GM18508 (cell line): ENCODE data around the gene OR9A4.
"Not testable (repeated sequence)": the region's sequence is repeated elsewhere in the genome, so short reads cannot be mapped to it uniquely, and the experiment has no call there.

Experiments
- ATAC-seq: cut with Tn5 transposase; IDR thresholded peaks from one replicate; pipeline ENCODE4 v1.9.1; 2021; ENCODE audit warnings: moderate number of reproducible peaks; ENCODE audit not compliant: insufficient read depth, unreplicated experiment

OR9A4 gene, protein sequence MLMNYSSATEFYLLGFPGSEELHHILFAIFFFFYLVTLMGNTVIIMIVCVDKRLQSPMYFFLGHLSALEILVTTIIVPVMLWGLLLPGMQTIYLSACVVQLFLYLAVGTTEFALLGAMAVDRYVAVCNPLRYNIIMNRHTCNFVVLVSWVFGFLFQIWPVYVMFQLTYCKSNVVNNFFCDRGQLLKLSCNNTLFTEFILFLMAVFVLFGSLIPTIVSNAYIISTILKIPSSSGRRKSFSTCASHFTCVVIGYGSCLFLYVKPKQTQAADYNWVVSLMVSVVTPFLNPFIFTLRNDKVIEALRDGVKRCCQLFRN

DNA sequence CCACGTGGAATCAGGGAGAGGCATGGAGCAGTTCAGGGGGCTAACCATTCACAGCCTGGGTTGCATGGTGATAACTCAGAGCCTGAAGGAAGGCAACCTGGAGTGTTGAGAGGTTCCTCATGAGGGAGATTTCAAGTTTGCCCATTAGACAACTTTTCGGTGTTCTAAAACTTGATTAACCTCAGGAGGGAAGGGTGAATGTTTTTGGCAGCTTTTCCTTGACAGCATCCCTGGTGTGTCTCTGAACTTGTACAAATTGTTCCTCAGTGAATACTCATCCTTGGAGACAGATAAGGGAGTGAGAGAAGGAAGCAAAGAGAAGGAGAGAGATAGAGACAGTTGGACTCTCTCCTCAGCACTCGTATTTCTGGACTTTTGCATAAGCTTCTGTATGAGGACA is at the start of gene OR9A4:
Gene OR9A4, plus strand, starts transcription at position 301 of the 400 bp plus-strand sequence. CDS start 2,477 bp downstream, outside the sequence.
- ATAC-seq, result no peak

DNA sequence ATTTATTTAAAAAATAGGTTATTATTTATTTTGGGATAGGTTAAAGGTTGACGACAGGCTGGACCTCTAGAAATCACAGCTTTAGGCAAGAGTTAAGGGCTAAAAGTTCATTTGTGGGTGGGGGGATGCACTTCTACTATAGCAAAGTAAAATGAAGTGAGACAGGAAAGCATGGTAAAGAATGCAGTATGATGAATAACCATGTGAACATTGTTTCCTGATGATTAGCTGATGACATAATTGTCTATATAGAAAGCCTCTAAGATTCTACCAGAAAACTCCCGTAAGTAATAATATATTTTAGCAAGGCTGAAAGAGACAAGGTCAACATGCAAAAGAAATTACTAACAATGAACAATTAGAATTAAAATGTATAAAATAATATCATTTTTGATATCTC is 49.2 kb upstream of the OR9A4 start:
- ATAC-seq, result no peak

DNA sequence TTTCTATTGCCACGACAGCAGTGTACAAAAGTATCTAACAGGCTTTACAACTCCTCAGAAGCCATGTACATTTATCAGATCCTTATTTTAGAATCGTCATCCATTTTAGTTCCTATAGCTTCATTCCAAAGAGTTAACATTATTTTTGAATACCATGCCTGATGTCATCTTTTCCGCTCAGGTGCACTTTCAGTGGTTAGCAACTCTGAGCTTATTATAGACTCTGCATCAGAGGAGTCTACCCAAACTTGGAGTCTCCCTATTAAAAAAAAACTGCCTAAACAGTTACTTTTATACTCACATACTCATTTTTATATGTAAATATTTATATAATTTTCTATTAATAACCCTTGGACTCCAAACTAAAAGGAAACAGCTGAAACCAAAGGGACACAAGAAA is 43.3 kb upstream of the OR9A4 start:
- ATAC-seq, result no peak

DNA sequence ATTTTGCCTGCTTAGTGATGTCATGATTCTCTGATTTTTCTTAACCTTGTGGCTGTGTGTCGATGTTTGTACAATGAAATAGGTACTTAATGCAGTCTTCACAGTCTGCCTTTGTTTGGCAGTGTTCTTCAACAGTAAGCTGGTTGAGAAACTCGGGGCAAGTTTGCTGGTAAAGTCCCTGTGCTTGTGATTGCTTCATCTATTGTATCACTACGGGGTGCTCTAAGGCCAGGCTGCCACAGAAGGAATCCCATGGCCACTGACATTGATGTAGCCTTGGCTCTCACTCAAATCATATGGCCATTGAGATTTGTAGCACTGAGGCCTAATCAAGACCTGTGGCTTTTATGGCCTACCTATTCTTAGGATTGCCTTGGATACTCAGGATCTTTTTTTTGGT is 41.4 kb upstream of the OR9A4 start:
- no peak for ATAC-seq

DNA sequence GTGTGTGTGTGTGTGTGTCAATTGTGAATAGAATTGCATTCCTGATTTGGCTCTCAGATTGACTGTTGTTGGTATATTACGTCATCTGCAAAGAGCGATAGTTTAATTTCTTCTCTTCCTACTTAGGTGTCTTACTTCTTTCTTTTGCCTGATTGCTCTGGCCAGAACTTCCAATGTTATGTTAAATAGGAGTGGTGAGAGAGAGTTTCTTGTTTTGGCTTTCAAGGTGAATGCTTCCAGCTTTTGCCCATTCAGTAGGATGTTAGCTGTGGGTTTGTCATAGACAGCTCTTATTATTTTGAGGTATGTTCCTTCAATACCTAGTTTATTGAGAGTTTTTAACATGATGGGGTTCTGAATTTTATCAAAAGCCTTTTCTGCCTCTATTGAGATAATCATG is 40.7 kb upstream of the OR9A4 start:
- ATAC-seq, result no peak

DNA sequence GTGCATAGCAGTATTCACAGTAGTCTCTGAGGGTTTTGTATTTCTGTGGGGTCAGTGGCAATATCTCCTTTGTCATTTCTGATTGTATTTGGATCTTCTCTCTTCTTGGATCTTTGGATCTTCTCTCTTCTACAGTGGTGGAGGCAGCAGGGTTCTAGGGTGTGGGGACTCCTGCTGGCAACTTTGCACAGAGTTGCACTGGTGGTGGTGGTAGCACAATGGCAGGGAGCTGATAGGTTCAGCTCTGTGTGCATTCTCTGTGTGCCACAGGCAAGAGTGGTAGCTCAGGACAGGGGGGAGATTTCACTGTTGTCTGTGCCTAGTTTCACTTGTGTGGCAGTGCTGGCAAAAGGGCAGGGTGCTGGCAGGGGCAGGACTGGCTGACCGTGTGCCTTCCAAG is 39.8 kb upstream of the OR9A4 start:
- no peak for ATAC-seq

DNA sequence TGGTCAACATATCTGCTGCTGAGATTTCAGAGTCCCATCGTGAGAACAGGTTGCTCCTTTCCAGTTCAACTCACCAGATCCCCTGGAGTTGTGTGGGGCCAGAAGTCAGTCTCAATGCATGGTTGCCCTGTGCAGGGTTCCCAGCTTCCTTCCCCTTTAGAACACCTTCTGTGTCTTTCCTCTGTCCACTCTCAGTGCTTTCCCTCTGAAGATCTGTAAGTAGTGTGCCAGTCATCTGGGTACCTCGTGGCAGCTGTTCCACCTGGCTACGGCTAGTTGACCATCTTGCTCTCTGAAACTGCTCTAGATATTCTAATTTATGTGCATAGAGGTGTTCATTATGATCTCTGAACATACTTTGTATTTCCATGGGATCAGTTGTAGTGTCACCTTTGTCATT is 38.8 kb upstream of the OR9A4 start:
- ATAC-seq, result no peak

DNA sequence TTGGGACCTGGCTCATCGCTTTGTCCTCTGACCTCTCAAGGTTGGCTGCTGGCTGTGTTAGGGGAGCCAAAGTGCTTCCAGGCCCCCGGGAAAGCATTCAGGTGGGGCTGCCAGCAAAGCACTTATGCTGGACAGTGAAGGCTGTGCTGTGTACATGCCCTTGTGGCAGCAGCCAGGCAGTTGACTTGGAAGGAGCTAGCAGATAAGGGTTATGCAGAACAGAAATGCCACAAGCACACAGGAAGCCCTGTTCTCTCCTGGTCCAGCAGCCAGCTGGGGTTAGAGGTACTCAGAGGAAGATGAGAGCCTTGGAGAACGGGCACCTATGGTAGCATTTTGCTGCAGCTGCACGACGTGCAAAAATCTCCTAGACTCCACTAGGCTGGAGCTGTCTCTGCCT is 35.2 kb upstream of the OR9A4 start:
- no peak for ATAC-seq

DNA sequence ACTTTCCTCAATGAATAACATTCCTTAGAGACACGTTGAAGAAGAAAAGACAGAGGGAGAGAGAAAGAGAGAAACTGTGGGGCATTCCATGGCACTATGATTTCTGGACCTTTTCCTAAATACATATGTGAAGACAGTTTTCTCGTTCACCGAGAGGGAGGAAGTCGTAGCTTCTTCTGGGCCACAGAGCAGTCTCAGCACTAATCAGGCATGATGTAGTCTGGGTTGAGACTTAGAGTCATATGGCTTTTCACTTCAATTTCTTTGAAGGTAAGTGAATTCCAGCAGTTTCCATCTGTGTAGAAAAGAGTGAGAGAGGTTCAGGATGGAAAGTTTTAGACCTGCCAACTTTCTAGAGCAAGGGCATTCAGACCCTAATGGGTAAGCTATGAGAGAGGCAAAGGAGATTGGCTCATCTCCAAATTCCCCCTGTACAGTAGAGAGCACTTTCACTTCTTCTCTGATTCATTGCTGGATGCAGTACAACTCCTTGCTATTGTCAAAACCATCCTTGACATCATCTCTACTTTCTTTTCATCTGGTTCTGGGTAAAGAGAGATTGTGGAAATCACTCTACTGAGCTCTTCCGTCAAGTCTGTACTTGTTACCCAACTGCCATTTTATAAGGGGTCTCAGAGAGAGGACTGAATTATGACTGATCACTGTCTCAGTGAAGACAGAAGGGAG is 31.5 kb upstream of the OR9A4 start:
- peak; percentile 83 for ATAC-seq

DNA sequence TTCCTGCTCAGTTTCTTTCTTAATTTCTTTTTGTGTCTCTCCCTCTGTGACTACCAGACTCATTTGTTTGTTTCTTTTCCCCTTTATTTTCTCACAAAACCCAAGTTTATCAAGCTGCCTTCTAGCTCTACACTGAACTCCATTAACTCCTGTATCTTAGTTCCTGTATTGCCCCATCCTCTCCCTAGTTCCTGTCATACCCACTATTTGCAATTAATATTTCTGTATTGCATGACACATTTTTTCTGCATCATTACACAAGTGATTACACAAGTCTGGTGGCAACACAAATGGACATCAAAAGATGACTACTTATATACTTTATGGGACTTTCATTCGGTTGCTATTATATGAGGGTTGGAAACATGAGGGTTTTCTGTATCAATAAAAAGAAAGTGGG is 26.9 kb upstream of the OR9A4 start:
- no peak for ATAC-seq

DNA sequence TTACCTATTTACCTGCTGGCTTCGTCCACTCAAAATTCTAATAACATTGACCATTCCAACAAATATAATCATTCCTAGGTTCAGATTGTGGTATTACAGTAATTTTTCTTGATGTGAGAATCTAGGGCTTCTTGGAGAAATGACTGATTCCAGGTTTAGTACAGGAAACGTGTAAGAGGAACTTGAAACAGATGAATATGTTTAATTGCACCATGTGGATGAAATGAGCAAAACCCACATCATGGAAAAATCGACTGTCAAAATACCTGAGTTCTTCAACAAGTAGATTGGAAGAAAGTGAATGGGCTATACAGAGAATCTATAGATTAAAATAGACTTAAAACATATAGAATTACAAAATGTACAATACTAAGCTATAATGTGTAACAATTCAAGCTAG is 24.9 kb upstream of the OR9A4 start:
- ATAC-seq, result no peak

DNA sequence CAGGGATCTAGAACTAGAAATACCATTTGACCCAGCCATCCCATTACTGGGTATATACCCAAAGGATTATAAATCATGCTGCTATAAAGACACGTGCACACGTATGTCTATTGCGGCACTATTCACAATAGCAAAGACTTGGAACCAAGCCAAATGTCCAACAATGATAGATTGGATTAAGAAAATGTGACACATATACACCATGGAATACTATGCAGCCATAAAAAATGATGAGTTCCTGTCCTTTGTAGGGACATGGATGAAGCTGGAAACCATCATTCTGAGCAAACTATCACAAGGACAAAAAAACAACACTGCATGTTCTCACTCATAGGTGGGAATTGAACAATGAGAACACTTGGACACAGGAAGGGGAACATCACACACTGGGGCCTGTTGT is 16.8 kb upstream of the OR9A4 start:
- ATAC-seq, result not testable (repeated sequence)

DNA sequence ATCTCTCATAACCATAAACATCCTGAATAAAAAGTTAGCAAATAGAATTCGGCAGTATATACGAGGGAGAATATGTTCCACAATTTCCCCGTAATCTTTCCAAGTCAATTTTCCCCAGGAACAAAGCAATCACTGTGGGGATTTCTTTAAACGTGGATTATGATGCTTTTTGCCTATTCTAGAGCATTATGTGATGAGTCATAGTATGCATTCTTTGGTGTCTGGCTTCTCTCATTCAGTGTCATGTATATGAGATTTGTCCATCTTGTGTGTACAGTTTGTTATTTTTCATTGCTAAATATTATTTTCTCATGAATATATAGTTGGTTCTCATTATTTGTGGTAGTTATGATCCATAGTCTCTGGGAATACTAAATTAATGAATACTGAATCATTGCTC is 9.9 kb upstream of the OR9A4 start:
- no peak for ATAC-seq

DNA sequence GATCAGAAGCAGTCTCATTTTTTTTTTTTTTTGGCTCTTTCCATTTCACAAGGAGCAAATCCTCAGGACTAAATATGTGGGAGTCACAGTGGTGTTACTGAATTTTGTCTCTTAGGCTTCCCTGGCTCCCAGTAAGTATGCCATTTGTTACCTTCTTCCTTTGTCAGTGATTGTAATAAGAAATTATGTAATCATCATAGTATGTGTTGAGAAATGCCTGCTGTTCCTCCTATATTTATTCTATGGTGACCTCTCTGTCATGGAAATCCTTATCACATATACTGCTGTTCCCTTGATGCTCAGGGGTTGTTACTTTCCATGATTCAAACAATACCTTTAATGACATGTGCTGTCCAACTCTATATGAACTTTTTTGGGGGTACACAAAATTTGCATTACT is 4.8 kb upstream of the OR9A4 start:
- ATAC-seq, result no peak

DNA sequence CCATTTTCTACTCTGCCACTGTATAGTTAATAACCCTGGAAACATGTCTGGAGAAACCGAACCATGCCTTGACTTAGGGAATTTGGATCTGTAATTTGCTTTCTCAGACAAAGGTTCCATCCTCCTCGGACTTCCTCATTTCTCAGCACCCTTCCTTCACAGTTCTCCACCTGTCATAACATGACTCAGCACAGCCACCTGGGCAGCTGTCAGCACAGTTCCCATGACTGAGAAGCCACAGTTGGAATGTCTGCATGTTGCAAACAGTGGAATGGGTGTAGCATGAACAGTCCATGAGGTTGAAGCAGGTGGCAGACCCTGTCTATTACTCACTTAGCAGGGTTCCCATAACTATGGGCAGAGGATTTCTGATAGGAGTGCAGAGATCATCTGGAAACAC is 634 bp upstream of the OR9A4 start:
- peak; percentile 46 for ATAC-seq

DNA sequence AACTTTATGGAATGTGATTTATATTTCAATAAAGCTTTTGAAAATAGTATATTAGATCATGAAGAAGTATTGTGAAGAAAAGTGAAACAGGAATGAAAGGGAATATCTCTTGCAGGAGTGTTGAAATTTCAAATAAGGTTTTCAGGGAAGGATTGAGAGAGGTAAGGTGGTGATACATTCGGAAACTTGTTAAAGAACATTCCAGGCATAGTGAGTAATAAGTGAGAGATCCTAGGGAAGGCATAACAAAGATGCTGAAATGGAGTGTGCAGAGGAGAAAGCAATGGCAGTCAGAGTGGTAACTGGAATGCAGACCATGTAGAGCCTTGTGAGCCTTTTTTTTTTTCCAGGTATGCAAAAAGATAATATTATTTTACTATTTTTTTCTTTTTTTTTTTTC is 4.1 kb downstream of the OR9A4 start:
- ATAC-seq, result no peak

DNA sequence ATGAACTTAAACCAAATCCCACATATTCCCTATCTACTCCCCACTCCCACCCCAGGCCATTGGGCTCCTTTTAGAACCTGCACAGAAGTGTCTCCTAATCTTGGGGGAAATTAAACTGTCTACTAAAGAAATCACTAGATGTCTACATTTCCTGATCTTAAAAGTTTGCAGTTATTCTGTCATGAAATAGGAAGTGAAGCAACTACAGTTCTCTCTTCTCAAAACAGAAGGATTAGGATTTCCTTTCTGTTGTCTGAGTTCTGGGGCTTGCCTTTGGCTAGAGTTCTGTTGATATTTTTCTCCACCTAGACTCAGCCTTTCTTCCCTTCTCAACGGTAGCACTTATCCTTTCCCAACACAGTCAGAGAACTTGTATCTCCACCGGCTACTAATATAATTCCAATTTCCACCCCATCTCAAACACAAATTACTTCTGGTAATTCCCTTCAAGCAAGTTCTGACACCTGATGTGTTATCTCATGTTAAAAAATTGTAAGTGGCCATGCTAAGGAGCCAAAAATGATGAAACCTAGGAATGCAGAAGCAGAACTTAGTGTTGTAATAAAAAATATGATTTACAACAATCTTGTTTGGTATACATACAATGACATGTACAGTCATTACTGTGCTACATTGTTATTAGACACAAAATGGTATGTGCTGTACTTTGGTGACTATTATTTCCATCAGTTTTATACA is 12.1 kb downstream of the OR9A4 start:
- ATAC-seq, result no peak

DNA sequence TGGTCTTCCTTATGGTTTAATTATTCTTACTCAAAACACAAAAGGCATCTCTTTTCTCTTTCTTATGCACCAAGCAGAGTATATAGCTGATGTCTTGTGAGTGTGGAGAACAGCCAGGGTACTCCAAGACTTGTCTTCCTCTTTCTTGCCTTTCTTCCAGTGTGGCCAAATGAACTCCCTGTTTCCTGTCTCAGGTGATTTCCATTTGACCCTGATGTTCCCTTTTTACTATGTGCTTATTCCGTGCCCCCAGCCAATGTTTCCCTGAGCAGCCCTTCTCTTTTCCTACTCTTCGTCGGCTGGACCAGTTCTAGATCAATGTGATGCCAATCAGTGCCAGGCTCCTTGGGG is 12.6 kb downstream of the OR9A4 start:
- ATAC-seq, result no peak

DNA sequence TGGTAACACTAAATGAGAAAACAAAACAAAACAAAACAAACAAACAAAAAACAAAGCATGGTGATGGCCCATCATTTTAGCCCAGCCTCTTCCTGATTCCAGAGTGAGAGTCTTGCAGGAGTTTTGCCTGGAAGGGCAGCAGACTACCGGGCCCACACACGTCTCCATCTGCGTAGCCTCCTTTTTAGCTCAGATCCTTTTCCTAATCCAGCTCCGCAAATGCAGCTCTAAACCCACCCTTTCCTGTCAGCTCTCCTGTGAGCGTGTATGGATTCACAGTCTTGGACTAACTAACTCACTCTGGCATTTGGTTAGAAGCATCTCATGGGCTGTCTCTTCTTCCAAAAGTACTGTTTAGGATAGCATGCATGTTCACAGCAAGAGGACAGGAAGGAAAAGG is 14.0 kb downstream of the OR9A4 start:
- no peak for ATAC-seq

DNA sequence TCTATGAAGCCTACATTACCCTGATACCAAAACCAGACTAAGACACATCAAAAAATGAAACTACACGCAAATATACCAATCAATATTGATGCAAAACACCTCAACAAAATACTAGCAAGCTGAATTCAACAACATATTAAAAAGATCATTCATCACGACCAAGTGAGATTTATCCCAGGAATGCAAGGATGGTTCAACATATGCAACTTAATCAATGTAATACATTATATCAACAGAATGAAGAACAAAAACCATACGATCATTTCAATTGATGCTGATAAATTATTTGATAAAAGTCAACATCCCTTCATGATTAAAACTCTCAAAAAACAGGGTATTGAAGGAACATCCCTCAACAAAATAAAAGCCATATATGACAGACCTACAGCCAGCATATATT is 24.9 kb downstream of the OR9A4 start:
- ATAC-seq, result no peak

DNA sequence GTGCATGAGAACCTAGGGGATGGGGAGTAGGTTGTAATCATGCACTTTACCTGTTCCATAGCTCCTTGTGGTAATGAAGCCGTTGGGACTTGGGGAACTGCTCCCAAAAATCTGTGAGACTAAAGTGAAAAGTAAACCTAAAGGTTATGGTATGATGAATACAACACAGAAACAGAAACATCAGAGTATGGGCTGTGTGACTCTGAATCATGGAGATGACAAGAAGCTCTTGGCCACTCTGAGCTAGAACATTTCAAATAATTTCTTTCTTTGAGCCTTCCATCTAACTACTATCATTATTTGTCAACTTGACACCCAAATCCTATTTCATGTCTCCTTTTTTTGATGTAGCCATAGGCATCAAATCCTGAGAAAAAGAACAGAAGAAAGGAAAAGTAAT is 27.6 kb downstream of the OR9A4 start:
- no peak for ATAC-seq

DNA sequence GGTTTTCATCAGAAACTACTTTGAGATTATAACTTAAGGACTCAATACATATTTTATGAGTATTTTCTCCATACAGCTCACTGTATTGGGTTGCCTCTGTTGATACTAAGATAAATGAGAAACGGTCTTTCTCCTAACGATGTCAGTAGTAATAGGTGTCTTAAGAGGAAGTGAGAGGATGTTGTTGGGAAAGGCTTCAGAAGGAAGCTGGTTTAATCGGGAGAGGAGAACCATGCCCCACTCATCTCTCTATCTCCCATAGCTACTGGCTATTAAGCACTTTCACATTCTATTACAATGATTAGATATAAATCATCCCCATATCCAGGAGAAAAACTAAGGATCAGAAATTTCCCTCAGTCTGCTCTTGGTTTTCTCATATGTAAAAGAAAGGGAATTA is 28.6 kb downstream of the OR9A4 start:
- no peak for ATAC-seq
